NCI-H1417 (cell line): Measurements from ENCODE around the gene NCMAP.
A peak's percentile ranks its signal among the peaks of the same experiment; 100 is the strongest.

Experiments used
- DNase-seq, 3 experiments: peaks; one replicate each; lab custom pipeline; 2025; lab: John Stamatoyannopoulos, UW

The NCMAP gene

DNA sequence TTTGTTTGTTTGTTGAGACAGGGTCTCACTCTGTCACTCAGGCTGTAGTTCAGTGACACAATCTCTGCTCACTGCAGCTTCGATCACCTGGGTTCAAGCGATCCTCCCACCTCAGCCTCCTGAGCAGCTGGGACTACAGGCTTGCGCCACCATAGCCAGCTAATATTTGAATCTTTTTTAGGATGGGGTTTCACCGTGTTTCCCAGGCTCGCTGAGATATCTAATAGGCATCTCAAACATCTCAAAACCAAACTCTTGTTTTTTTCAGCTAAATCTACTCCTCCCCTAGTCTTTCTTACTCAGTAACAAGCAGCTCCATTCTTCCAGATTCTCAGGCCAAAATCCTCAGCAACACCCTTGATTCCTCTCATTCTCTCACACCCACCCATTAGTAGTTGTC lies 65.2 kb downstream of the NCMAP start:
- DNase-seq = no peak

DNA sequence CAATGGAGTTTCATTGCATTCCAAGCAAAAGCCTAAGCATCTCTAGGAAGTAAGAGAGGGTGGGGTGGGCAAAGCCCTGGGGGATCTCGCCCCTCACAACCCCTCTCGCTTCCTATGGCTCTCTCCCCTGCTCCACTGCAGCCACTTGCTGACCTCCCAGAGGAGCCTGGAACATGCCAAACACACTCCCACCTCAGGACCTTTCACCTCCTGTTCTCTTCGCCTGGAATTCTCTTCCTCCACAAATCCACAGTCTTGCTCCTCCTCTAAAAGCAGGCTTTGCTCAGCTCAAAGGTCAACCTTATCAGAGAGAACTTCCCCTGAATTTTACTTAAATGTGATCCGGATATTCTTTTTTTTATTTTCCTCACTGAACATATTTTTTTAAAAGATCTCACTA lies 66.3 kb downstream of the NCMAP start:
- DNase-seq = no peak

DNA sequence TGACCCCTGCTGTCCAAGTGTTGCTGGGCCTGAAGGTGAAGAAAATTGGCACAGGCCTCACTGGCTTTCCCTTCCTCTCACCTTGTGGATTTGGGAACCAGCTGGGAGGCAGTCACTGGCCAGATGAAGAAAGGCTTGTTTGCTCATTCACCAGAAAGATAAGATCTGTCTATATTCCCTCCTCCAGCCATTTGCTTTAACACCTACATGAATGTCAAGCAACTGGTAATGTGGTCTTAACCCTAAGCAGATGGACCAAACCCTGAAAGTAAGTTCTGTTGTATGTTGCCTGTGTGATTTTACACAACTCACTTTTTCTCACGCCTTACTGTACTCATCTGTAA lies 76.9 kb downstream of the NCMAP start:
- DNase-seq = no peak

GRCh38 chr1:24635195-24635843 lies 79.4 kb downstream of the NCMAP start:
- peak; percentile 28 to 79 (median 70) for DNase-seq

- DNase-seq = no peak
Measured at GRCh38 chr1:24636661-24637357, 80.9 kb downstream of the NCMAP start.

- no peak for DNase-seq
Measured at GRCh38 chr1:24639094-24639493, 83.2 kb downstream of the NCMAP start.

DNA sequence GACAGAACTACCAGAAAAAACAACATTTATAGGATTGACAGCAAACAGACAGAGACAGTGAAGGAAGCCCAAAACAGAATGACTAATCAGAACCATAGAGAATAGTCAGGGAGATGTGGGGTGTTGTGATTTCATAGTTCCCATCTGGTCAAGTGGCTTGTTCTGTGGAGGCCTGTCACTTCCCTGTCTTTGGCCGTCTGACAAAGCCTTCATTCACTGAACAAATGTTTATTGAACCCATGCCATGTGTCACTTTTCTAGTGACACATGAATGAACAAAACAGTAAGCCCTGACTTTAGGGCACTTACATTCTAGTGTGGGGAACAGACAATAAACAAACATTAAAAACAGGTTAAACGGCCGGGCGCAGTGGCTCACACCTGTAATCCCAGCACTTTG lies 84.0 kb downstream of the NCMAP start:
- DNase-seq = peak in 1 of 3 experiments; percentile 24

GRCh38 chr1:24640288-24640687 lies 84.4 kb downstream of the NCMAP start:
- peak in 2 of 3 experiments; percentile 14 to 24 for DNase-seq

- peak in 2 of 3 experiments; percentile 35 to 53 for DNase-seq
Measured at GRCh38 chr1:24641646-24642151, 85.8 kb downstream of the NCMAP start.

DNA sequence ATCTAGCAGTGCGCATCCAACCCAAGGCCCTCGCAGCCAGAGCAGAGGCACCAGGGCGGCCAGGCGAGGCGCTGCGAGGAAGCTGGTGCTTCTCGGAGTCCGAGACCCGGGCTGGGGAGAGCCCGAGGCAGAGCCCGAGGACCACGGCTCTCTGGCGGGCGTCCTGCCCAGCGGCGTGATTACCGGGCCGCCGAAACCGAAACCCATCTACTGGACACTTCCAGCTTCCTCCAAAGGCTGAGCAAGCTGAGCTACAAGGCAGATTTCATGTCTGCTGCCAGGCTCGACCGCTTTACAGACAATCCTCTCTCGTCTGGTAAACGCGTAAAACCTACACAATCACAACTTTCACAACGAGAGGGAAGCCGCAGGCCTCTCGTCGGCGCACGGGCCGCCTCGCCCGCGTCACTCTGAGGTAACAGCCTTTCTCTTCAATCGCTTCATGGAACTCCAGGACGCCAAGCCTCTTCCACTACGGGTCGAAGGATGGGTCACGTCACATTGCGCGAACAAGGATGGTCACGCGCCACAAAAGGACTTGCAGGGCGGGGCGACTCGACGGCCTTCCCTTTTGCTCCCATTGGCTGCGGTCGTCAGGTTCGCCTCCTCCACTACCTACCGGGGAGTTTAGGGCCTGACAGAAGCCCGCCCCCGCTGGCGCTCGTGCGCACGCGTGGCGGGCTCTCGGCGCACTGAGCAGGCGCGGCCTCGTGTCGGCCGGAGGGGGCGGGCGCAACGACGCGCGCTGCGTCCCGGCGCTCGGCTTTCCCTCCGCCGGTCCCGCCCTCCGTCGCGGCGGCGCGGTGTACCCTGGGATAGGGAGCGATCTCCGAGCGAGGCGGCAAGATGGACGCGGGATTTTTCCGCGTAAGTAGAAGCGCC lies 86.8 kb downstream of the NCMAP start, which contains the start of gene SRRM1:
TSS of gene SRRM1 (plus strand) at position 822 of the 882 bp plus-strand sequence. CDS start at position 847, 25 bp downstream.
- peak; percentile 98 to 100 (median 99) for DNase-seq

DNA sequence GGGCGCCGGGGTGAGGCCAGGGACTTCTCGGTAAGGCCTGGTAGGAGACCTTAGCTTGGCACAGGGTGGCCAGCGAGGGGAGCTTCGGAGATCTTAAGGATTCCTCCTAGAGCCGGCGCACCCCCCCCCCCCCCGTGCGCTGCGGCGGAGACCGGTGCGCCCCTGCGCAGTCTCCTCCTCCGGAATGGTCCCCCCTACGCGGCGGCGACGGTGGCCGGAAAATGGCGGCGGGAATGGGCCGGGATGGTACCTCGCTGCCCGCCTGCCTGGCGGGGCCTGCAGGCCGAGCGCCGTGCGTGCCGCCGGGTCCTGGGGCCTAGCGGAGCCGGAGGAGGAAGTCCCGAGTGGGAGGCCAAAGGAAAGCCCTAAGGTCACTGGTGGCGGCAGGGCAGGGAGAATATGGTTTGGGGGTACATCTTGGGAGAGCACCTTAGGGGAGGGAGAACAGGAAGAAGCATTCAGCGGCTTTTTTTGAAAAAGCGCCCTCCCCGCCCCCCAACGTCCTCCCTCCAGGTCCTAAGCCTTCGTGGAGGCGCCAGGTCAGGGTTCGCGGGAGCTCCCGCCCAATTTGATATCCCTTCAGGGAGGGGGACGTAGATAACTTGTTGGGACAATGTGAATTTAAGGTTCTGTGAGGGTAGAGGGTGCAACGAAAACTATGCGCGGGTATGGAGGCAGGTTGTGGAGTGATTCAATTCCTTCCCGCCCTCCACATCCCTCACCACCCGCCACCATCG lies 87.6 kb downstream of the NCMAP start:
- peak in 2 of 3 experiments; percentile 46 to 58 for DNase-seq

- no peak for DNase-seq
Measured at GRCh38 chr1:24644100-24644384, 88.2 kb downstream of the NCMAP start.

DNA sequence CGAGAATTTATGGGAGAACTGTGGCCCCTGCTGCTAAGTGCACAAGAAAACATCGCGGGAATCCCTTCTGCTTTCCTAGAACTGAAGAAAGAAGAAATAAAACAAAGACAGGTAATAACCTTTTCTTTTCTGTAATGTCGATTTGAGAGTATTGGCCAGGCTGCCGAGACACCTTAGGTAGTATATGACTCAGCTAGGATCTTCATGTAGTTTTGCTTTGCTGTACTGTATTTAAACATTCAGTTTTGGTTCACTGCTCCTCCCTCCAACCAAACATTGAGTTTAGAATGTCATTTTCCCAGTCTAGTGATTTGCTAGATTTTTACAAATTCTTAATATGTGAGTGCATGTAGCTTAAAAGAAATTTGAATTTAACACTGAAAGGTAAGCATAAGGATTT lies 93.0 kb downstream of the NCMAP start:
- DNase-seq = no peak

DNA sequence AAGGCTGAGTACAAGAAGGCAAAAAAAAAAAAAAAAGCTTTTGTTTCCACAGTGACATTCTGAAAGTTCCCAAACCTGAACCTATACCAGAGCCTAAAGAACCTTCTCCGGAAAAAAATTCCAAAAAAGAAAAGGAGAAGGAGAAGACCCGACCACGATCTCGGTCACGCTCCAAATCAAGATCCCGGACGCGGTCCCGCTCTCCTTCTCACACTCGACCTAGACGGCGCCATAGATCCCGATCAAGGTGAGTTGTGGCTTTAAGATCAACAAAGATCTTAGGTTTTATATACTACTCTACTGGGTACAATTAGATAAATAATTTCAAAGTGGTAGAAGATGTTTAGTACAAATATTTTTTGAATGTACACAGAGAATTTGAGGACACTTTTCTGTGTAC lies 96.5 kb downstream of the NCMAP start:
- no peak for DNase-seq

GRCh38 chr1:24654010-24654409 lies 98.1 kb downstream of the NCMAP start:
- no peak for DNase-seq

- DNase-seq = no peak
Measured at GRCh38 chr1:24656046-24656445, 100.2 kb downstream of the NCMAP start.

DNA sequence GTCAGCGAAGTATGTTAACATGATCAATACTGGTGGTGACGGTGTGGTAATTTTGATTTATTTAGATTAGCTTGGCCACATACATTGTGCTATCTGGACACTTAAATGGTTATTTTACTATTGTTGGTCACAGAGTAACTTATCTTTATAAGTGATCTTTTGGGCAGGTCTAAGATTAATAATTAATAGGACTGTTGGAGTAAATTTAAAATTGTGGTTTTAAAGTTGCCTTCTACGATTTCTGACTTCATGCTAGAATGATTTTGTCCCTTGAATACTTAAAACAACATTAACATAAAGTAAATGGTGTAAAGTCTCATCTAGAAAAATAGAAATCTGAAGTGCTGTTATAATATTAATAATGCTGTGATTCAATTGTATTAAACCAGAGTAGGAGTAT lies 101.9 kb downstream of the NCMAP start:
- no peak for DNase-seq
